ENCODE measurements around the gene ESF1.
"Not testable (repeated sequence)": the region's sequence is repeated elsewhere in the genome, so short reads cannot be mapped to it uniquely, and the experiment has no call there.

Gene ESF1

DNA sequence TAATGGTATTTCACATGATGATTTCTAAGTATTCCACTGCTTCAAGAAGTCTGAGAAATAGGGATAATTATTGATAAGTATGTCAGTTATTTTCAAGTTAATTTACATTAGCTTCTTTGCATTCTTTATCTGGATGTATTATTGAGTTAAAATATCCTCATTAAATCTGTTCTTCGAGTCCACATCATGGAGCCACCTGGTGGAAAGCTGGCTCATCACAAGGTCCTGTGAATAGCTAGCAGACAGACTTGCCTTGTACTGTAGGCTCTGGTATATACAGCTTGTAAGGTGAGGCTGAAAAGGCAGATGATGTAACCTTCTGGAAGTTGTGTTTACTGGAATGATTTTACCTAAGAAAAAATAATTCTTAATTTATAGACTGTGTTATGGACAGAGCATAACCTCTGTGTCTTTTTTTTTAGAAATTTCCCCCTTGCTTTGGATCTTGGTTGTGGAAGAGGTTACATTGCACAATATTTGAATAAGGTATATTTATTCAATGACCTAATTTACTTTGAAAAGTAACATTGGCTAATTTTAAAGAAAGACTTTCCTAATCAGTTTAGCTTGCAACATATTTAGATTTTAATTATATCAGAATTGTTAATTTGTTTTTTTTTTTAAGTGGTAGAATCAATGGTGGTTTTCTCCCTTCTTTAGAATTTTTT lies 3.6 kb upstream of the ESF1 start:
- DNase-seq: no peak

GRCh38 chr20:13786143-13786828 lies 1.6 kb upstream of the ESF1 start:
- DNase-seq: no peak

DNA sequence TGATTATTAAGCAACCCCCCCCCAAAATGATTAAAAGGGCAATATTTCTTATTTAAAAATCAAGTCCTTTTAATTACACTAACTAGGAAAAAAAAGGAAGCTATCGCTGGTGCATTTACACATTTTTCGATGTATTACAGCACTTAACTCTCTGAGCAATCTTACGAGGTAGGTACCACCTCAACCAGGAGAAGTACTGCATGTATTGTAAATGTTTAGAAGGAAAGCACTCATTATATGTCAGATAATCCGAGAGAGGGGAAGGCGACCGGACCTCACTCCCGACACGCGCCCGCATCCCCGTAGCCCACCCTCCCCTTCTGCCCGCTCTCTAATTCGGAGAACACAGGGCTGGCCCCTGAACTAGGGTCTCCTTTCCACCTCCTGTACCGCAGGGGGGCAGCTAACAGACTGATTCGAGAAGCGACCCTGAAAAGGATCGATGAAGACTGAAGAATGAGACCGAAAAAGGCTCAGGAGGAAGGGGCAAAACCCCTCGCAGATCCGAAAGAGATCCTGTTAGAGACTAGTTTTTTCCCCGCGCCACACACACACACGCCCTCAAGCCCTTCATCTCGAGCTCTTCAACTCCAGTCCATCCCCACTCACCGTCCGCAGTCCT lies 337 bp downstream of the ESF1 start:
- no peak for DNase-seq

GRCh38 chr20:13783528-13783927 lies 1.2 kb downstream of the ESF1 start:
- DNase-seq: no peak

GRCh38 chr20:13778827-13779226 lies 5.9 kb downstream of the ESF1 start:
- DNase-seq: no peak

- DNase-seq: no peak
Observed at GRCh38 chr20:13777171-13777601, 7.5 kb downstream of the ESF1 start.

GRCh38 chr20:13775867-13776266 lies 8.9 kb downstream of the ESF1 start:
- DNase-seq: no peak

GRCh38 chr20:13772529-13772928 lies 12.2 kb downstream of the ESF1 start:
- no peak for DNase-seq

GRCh38 chr20:13771853-13772453 lies 12.8 kb downstream of the ESF1 start:
- DNase-seq: no peak

DNA sequence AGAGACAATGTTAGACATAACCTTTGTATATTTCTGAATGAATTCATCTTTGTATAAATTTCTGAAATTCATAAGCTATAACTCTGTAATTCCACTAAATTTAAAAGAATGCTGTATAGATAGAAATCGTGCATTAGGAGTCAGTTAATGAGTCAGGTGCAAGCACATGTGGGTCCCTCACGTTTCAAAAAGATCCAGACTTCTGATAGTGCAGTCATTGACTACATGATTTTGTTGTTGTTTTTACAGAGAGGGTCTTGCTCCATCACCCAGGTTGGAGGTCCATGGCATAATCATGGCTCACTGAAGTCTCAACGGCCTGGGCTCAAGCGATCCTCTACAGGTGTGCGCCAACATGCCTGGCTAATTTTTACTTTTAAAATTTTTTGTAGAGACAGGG lies 14.6 kb downstream of the ESF1 start:
- no peak for DNase-seq

DNA sequence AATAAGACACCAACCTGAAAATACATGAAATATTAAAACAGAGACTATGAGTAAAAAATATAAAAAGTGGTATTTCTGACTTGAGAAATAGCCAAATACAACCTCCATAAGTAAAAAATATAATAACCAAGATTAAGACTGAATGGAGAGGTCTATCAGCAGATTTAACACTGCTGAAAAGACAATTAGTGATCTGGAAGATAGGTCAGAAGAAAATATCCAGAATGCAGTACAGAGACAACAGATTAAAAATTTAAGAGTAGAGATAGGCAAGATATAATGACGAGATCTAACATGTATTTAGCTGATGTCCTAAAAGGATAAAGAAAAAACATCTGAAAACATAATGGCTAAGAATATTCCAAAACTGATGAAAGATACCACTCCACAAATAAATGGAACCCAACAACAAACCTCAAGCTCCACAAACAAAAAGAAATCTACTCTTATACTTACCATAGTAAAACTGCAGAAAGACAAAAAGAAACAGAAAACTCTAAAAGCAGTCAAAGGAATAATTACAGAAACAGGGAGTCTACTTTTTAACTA lies 18.8 kb downstream of the ESF1 start:
- DNase-seq: no peak

GRCh38 chr20:13765299-13765698 lies 19.4 kb downstream of the ESF1 start:
- DNase-seq: no peak

DNA sequence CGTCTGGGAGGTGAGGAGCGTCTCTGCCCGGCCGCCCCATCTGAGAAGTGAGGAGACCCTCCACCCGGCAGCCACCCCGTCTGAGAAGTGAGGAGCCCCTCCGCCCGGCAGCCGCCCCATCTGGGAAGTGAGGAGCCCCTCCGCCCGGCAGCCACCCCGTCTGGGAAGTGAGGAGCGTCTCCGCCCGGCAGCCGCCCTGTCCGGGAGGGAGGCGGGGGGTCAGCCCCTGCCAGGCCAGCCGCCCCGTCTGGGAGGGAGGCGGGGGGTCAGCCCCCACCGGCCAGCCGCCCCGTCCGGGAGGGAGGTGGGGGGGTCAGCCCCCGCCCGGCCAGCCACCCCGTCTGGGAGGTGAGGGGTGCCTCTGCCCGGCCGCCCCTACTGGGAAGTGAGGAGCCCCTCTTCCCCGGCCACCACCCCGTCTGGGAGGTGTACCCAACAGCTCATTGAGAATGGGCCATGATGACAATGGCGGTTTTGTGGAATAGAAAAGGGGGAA lies 24.2 kb downstream of the ESF1 start:
- not testable (repeated sequence) for DNase-seq

- DNase-seq: no peak
Observed at GRCh38 chr20:13758884-13759283, 25.8 kb downstream of the ESF1 start.

- DNase-seq: no peak
Observed at GRCh38 chr20:13756551-13756950, 28.2 kb downstream of the ESF1 start.

DNA sequence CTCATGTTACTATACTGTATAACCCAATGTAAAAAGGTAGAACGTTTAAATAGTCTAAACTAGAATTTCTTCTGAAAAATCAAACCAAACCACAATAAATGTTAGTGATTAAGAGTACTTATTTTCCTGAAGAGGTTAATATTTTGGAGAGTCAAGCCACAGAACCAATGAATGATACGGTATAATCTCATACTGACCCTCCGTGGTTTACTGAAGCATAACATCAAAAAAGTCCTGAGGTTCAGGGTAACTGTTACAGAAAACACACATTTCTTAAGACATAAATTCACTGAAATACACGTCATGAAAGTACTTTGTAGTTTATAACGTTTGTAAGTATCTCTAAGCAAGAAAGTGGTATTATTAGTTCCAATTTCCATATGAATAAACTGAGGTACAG lies 28.9 kb downstream of the ESF1 start:
- DNase-seq: no peak

DNA sequence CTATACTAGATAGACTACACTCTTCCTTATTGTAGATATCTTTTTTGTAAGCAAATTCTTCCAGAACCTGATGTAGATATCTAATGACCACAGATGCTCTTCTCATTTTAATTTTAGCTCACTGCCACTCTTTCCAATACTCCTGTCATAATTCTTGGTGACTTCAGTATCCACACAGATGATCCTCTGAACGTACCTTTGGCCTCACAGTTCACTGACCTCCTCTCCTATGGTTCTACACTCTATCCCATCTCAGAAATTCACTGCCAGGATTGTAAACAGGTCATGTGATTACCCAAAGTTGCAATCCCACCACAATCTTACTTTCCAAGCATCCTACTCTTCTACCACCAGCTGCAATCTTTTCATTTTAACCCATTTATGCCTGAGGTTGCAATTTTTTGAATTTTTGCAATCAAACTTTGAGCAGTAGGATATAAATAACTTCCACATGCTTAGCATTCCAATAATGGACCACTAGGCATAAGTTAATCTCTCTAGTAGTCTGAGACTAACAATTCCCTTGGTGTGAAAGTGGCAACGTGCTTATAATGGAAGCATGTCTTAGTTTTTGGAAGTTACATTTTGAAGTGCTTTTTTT lies 31.2 kb downstream of the ESF1 start:
- DNase-seq: no peak

DNA sequence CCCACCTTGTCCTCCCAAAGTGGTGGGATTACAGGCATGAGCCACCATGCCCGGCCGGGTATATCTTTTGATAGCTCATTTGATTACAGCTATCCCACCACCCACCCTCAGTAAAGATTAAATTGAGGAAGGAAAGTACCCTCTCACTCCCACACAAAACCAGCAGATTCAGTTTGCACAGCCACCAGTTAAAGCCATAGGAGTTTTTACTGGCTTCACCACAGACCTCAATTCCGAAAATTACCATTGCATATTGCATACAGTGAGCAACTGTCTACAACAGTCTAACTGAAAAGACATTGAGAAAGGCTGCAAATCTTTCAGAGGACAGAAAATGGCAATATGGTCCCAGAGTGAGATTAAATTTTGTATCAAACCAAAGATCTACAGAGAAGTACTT lies 34.9 kb downstream of the ESF1 start:
- no peak for DNase-seq

DNA sequence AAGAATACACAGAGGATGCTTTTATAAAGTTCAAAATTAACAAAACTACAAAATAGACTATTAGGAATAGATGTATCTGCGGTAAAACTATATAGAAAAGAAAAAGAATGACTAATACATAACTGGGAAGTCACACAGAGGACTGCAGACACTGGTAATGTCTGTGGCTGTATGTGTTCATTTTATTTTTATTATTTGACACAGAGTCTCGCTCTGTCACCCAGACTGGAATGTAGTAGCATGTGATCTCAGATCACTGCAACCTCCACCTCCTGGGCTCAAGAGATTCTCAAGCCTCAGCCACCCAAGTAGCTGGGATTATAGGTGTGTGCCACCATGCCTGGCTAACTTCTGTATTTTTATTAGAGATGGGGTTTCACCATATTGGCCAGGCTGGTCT lies 38.9 kb downstream of the ESF1 start:
- no peak for DNase-seq

DNA sequence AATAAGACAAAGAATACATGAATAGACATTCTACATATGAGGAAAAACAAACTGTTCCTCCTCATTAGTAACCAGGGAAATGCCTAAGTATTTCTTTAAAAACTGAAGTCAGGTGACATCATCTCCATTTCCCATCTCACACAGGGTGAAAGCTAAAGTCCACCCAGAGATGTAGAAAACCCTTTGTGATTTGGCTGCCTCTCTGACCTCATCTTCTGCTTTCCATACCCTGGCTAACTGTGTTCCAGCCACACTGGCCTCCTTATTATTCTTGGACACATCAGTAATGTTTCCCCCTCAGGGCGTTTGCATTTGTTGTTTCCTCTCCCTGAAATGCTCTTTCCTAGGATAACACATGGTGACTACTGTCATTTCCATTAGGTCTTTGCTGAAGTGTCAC lies 40.4 kb downstream of the ESF1 start:
- DNase-seq: no peak

- DNase-seq: no peak
Observed at GRCh38 chr20:13741879-13742278, 42.8 kb downstream of the ESF1 start.

DNA sequence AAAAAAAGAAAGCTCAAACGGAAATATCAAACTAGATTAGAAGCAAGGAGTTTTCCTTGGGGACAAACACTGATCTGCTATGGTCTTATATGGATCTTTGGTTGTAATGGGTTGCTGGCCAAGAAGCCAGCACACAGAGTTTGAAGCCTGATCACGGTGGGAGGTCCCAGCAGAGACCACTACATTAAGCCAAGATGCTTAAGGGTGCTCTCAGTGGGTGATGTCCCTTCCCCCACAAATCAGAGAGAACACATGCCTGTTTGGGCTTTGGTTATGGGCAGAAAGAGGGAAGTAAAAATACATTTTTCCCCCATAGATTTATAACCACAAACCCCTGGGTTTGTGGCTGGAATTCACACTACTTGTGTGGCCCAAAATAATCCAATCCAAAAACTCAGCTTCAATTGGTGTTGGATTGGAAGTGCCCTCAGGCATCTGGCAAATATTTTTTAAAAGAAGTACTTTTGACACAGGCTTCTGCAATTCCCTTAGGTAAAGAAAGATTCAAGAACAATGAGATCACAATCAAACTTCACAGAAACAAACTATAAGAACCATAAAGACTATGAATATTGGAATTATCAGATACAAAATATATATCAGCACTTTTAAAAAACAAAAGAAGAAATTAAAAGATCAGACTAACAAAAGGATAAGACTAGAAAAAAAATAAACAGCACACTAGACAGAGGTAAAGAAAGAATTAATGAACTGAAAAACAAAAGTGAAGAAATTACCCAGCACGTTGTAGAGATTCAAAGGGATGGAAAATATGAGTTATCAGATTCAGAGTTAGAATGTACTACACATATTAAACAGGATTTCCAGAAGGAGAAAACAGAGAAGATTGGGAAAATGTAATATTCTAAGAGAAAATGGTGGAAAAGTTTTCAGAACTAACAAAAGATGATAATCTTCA lies 44.7 kb downstream of the ESF1 start:
- DNase-seq: no peak

Measured in effector CD8-positive, alpha-beta T cell (primary cell).